Esophagus squamous epithelium (tissue), 4 donors: Measurements from ENCODE around the gene CHAD.

Experiments used
- CTCF ChIP-seq, 6 experiments: fragments of 450-650 bp in 4 of 6; fragments of 200-600 bp in 2 of 6; sonication (generic) in 2 of 6; IDR thresholded peaks; one replicate each; pipeline ENCODE4 v1.5.1; 2016 to 2019; ENCODE audit warnings: antibody characterized with exemption in 6 of 6, mild to moderate bottlenecking in 4 of 6, moderate library complexity in 4 of 6
- POLR2A ChIP-seq, 4 donors: fragments of 450-650 bp; IDR thresholded peaks; one replicate each; pipeline ENCODE4 v1.6.1; 2017; ENCODE audit warnings: antibody characterized with exemption in 4 of 4, mild to moderate bottlenecking in 4 of 4, moderate library complexity in 3 of 4

- no peak for TF ChIP-seq CTCF (IDR thresholded peaks at IDR 0.05)
- TF ChIP-seq POLR2A (IDR thresholded peaks at IDR 0.05) = no peak
Observed at GRCh38 chr17:50440838-50441829, 27.5 kb downstream of the CHAD start.
